Mesenchymal stem cell (in vitro differentiated cells and primary cell): ENCODE results near the gene MYMX.

Experiments
- DNase-seq: peaks from one replicate; pipeline ENCODE4 v3.0.0-alpha.2; 2013
- H2AFZ ChIP-seq: one replicate; pipeline ENCODE4 v1.6.1; 2013; ENCODE audit warnings: low read depth, mild to moderate bottlenecking, control low read depth, inconsistent platforms, low read length, moderate library complexity
- H2AK5ac ChIP-seq: 2 replicates; pipeline ENCODE4 v1.6.1; 2013; ENCODE audit warnings: low read length, moderate library complexity, mild to moderate bottlenecking, inconsistent platforms; ENCODE audit not compliant: severe bottlenecking
- H2BK120ac ChIP-seq: one replicate; pipeline ENCODE4 v1.6.1; 2013; ENCODE audit warnings: low read depth, mild to moderate bottlenecking, inconsistent platforms, low read length, moderate library complexity
- H2BK12ac ChIP-seq, 2 experiments: one replicate each; pipeline ENCODE4 v1.6.1; 2013; ENCODE audit warnings: inconsistent platforms in 2 of 2, low read length in 2 of 2, mild to moderate bottlenecking in 2 of 2, moderate library complexity in 2 of 2, control low read depth in 1 of 2
- H2BK15ac ChIP-seq: one replicate; pipeline ENCODE4 v1.6.1; 2013; ENCODE audit warnings: mild to moderate bottlenecking, low read depth, inconsistent platforms; ENCODE audit not compliant: poor library complexity, severe bottlenecking
- H2BK5ac ChIP-seq: 2 replicates; pipeline ENCODE4 v1.6.1; 2013; ENCODE audit warnings: low read depth, mild to moderate bottlenecking, low read length, control low read depth, inconsistent platforms; ENCODE audit not compliant: poor library complexity, severe bottlenecking
- H3K14ac ChIP-seq, 2 experiments: one replicate each; pipeline ENCODE4 v1.6.1; 2013; ENCODE audit warnings: inconsistent platforms in 2 of 2, low read length in 2 of 2, control low read depth in 1 of 2, mild to moderate bottlenecking in 1 of 2, moderate library complexity in 1 of 2
- H3K18ac ChIP-seq, 2 experiments: one replicate each; pipeline ENCODE4 v1.6.1; 2013; ENCODE audit warnings: inconsistent platforms in 2 of 2, low read length in 2 of 2, control low read depth in 1 of 2, low read depth in 1 of 2, mild to moderate bottlenecking in 1 of 2
- H3K23ac ChIP-seq, 2 experiments: one replicate each; pipeline ENCODE4 v1.6.1; 2013; ENCODE audit warnings: inconsistent platforms in 2 of 2, low read length in 2 of 2, mild to moderate bottlenecking in 2 of 2, moderate library complexity in 2 of 2, control low read depth in 1 of 2
- H3K27ac ChIP-seq: 2 replicates; pipeline ENCODE4 v1.5.1; 2013; ENCODE audit warnings: mild to moderate bottlenecking, moderate library complexity, low read length, control low read depth, inconsistent platforms; ENCODE audit not compliant: poor library complexity, severe bottlenecking
- H3K27me3 ChIP-seq, 2 experiments: 2 replicates each; pipeline versions ENCODE4 v1.6.1 to v1.7.0; 2013; ENCODE audit warnings: low read length in 2 of 2, mild to moderate bottlenecking in 2 of 2, moderate library complexity in 2 of 2, control low read depth in 1 of 2, inconsistent platforms in 1 of 2; ENCODE audit not compliant: control insufficient read depth in 1 of 2, insufficient read depth in 1 of 2
- H3K36me3 ChIP-seq, 2 experiments: 2 replicates each; pipeline versions ENCODE4 v1.6.1 to v1.7.0; 2013; ENCODE audit warnings: low read length in 2 of 2, control low read depth in 1 of 2, inconsistent platforms in 1 of 2, low read depth in 1 of 2, mild to moderate bottlenecking in 1 of 2; ENCODE audit not compliant: insufficient read depth in 2 of 2, control insufficient read depth in 1 of 2
- H3K4ac ChIP-seq, 2 experiments: one replicate each; pipeline ENCODE4 v1.6.1; 2013; ENCODE audit warnings: inconsistent platforms in 2 of 2, low read length in 2 of 2, mild to moderate bottlenecking in 2 of 2, moderate library complexity in 2 of 2, control low read depth in 1 of 2, low read depth in 1 of 2
- H3K4me1 ChIP-seq: 2 replicates; pipeline ENCODE4 v1.6.1; 2013; ENCODE audit warnings: low read depth, low read length, control low read depth; ENCODE audit not compliant: control insufficient read depth, insufficient read depth
- H3K4me2 ChIP-seq: 2 replicates; pipeline ENCODE4 v1.6.1; 2013; ENCODE audit warnings: low read length, mild to moderate bottlenecking, inconsistent platforms; ENCODE audit not compliant: poor library complexity, severe bottlenecking
- H3K4me3 ChIP-seq, 2 experiments: 2 replicates each; pipeline versions ENCODE4 v1.5.1 to v1.7.0; 2013; ENCODE audit warnings: low read length in 2 of 2, mild to moderate bottlenecking in 2 of 2, control low read depth in 1 of 2, low read depth in 1 of 2; ENCODE audit not compliant: insufficient read depth in 1 of 2
- H3K79me1 ChIP-seq: replicated peaks from 2 replicates; pipeline ENCODE4 v1.6.1; 2013; ENCODE audit warnings: mild to moderate bottlenecking, control low read depth, low read length, inconsistent platforms; ENCODE audit not compliant: poor library complexity, severe bottlenecking
- H3K9ac ChIP-seq: 2 replicates; pipeline ENCODE4 v1.7.0; 2013; ENCODE audit warnings: mild to moderate bottlenecking, low read length, moderate library complexity
- H3K9me3 ChIP-seq: 2 replicates; pipeline ENCODE4 v1.7.0; 2013; ENCODE audit warnings: mild to moderate bottlenecking, low read length; ENCODE audit not compliant: control insufficient read depth
- H4K8ac ChIP-seq: one replicate; pipeline ENCODE4 v1.6.1; 2013; ENCODE audit warnings: inconsistent platforms, mild to moderate bottlenecking, low read length, moderate library complexity
- H4K91ac ChIP-seq: one replicate; pipeline ENCODE4 v1.6.1; 2013; ENCODE audit warnings: mild to moderate bottlenecking, low read length, inconsistent platforms
- WGBS: methylation state at CpG from one replicate; pipeline ENCODE4 v1.1.7; 2013; ENCODE audit warnings: mixed read lengths; 5-methylcytosine and 5-hydroxymethylcytosine counted together

MYMX gene

DNA sequence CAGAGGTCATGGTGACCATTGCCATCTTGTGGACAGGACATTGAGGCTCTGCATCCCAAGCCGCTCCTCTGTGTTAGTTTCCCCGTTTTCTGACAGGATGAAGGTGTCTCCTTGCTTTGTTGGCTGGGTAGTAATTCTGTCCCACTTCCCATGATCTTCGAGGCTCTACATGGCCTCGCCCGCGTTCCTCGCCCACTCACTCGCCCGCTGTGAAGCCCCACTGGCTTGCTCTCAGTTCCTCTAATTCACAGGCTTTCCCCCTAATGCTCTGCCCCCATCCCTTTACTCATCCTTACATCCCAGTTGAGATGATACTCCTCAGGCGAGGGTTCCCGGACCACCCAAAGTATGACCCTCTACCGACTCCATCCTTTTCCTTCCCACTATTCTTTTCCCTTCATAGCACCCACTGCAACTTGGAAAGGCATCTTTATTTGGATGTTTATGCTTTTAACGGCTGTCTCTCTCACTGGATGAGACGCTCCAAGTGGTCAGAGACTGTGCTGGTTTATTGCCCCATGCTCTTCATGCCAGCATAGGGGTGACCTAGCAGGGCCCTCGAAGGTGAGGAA is 41.1 kb downstream of the MYMX start:
- Histone ChIP-seq H3K18ac (peak overlapping the region; percentile 34 to 64), H3K4ac (peak overlapping the region; percentile 0 to 3), H3K9me3 (no peaks in the 10 kb centered on the region), H2BK15ac (peak overlapping the region; percentile 93), H3K4me2 (peak overlapping the region; percentile 40), H3K4me3 (peak overlapping the region; percentile 81 to 90), H2BK120ac (peak overlapping the region; percentile 2), H3K27ac (peak overlapping the region; percentile 38), H2BK12ac (peak overlapping the region in 1 of 2 experiments; percentile 2), H2AK5ac (no peak overlapping the region), H4K91ac (peak overlapping the region; percentile 64), H3K79me1 (peaks cover 23% of the 10 kb centered on the region), H4K8ac (peak overlapping the region; percentile 86), H3K36me3 (peaks cover 59% of the 10 kb centered on the region in 2 experiments), H3K23ac (peak overlapping the region in 1 of 2 experiments; percentile 78), H2BK5ac (no peak overlapping the region), H3K4me1 (peaks cover 32% of the 10 kb centered on the region), H3K27me3 (no peaks in the 10 kb centered on the region), H3K14ac (peak overlapping the region in 1 of 2 experiments; percentile 0), H3K9ac (peak overlapping the region; percentile 79), H2AFZ (peak overlapping the region; percentile 30)
- 46% methylated on average over 15 of the region's 15 CpGs for WGBS
- no peak for DNase-seq

DNA sequence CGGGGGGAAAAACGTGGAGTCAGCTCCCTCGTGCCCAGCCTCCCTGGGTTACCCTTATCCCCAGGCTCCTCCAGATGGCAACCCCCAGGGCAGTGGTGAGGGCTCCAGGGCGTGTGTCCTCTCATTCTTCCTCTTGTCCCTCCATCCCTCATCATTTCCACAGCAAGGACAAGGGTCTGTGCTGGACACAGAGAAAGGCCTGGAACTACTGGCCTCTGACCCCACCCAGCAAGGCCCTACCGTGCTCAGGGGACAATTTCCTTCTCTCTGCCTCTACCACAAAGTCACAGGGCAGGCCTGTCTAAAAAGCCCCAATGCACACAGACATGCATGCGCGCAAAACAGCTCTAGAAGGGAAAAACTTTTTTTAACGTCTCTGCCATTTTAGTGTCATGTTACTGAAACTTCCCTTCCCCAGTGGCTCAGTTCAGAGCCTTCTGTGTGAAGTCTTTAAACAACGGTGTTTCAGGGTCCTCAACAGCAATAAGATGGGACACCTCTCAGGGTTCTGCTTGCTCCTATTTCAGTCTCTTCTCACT is 41.7 kb downstream of the MYMX start:
- Histone ChIP-seq H2BK120ac (no peak overlapping the region), H3K27ac (no peak overlapping the region), H3K4ac (no peak overlapping the region), H2BK12ac (no peak overlapping the region), H3K4me3 (no peak overlapping the region), H3K9me3 (no peaks in the 10 kb centered on the region), H3K36me3 (peaks cover 53% of the 10 kb centered on the region in 2 experiments), H3K4me2 (no peak overlapping the region), H3K4me1 (peaks cover 38% of the 10 kb centered on the region), H4K91ac (peak overlapping the region; percentile 64), H3K9ac (no peak overlapping the region), H4K8ac (peak overlapping the region; percentile 21), H3K23ac (no peak overlapping the region), H3K27me3 (no peaks in the 10 kb centered on the region), H2BK5ac (no peak overlapping the region), H2AK5ac (no peak overlapping the region), H3K79me1 (peaks cover 23% of the 10 kb centered on the region), H2AFZ (no peak overlapping the region), H3K18ac (no peak overlapping the region), H2BK15ac (no peak overlapping the region), H3K14ac (no peak overlapping the region)
- no peak for DNase-seq
- WGBS: 85% methylated on average over 9 of the region's 9 CpGs

DNA sequence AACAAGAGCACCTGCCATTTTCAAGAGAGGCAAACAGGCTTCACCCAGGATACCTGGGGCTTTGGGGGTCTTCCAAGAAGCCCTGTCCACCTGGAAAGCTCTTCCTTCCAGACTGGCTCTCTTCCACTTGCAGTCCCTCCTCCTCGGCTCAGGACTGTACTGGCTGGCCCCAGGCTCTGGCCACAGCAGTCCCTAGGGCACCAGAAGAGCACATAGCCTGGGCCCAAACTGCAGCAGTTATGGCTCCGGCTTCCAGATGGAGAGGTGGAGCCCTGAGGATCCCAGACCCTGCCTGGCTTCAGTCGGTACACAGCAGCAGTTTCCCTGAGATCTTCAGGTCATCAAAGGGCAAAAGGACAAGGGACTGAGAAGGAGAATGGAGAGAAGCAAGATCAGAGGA is 42.2 kb downstream of the MYMX start:
- Histone ChIP-seq H3K27ac (no peak overlapping the region), H3K9ac (no peak overlapping the region), H2AFZ (no peak overlapping the region), H3K4me2 (no peak overlapping the region), H3K79me1 (peaks cover 27% of the 10 kb centered on the region), H2BK120ac (no peak overlapping the region), H2BK15ac (no peak overlapping the region), H3K9me3 (no peaks in the 10 kb centered on the region), H3K14ac (no peak overlapping the region), H2BK5ac (no peak overlapping the region), H4K8ac (no peak overlapping the region), H3K18ac (no peak overlapping the region), H3K23ac (no peak overlapping the region), H2BK12ac (no peak overlapping the region), H3K4me1 (peaks cover 43% of the 10 kb centered on the region), H3K4ac (no peak overlapping the region), H3K27me3 (no peaks in the 10 kb centered on the region), H4K91ac (no peak overlapping the region), H3K4me3 (no peak overlapping the region), H2AK5ac (no peak overlapping the region), H3K36me3 (peaks cover 48 to 51% of the 10 kb centered on the region in 2 experiments)
- no peak for DNase-seq
- WGBS: 97% methylated on average over 3 of the region's 3 CpGs

DNA sequence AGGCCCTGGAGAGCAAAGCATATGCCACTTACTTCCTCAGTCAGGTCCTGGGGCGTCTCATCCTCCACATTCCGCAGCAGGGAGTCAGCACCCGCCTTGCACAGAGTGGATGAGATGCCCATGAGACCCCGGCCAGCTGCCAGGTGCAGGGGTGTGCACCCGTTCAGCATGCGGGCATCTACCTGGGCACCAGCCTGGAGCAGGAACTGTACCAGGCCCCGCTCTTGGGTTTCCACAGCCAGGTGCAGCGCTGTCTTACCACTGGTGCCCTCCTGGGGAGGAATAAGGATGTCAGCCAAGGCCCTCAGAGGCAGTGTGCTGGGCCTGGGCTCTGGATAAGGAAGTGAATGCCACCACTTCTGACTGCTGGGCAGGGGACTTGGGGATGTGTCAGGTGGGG is 43.3 kb downstream of the MYMX start:
- no peak overlapping the region for H3K14ac ChIP-seq
- 97% methylated on average over 8 of the region's 8 CpGs for WGBS
- no peak overlapping the region for H3K18ac ChIP-seq
- DNase-seq: no peak
- H2BK5ac ChIP-seq: no peak overlapping the region
- no peak overlapping the region for H4K91ac ChIP-seq
- H2AK5ac ChIP-seq: no peak overlapping the region
- H2BK12ac ChIP-seq: no peak overlapping the region
- no peak overlapping the region for H3K4me3 ChIP-seq
- no peak overlapping the region for H2BK15ac ChIP-seq
- peaks cover 27% of the 10 kb centered on the region for H3K79me1 ChIP-seq
- no peak overlapping the region for H3K27ac ChIP-seq
- no peak overlapping the region for H4K8ac ChIP-seq
- H3K4me1 ChIP-seq: peaks cover 43% of the 10 kb centered on the region
- no peaks in the 10 kb centered on the region for H3K9me3 ChIP-seq
- no peak overlapping the region for H3K4me2 ChIP-seq
- H3K23ac ChIP-seq: no peak overlapping the region
- H2AFZ ChIP-seq: no peak overlapping the region
- H3K36me3 ChIP-seq: peaks cover 37 to 41% of the 10 kb centered on the region in 2 experiments
- no peak overlapping the region for H3K4ac ChIP-seq
- no peak overlapping the region for H3K9ac ChIP-seq
- no peak overlapping the region for H2BK120ac ChIP-seq
- H3K27me3 ChIP-seq: no peaks in the 10 kb centered on the region
